ENCODE results near the gene EPB41.

EPB41 gene

DNA sequence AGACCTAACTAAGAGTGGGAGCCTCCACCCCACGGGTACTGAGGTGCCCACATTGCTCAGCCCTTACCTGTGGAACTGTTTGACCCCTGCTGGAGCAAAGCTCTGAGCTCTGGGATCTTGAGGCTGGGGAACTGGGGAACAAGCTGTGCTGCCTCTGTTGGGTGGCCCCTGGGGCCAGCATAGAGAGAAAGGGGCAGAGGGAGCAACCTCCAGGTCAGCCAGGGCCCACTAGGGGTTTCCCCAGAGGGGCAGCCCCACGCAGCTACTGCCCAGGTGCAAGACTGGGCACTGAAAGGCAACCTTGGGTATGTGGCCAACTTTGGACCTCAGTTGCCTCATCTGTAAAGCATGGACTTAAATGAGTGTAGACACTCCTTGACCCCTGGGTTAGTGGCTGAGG is 23.5 kb upstream of the EPB41 start:
- DNase-seq (ENCODE audit: low read depth), result no peak

- no peak for DNase-seq (ENCODE audit: low read depth)
Measured at GRCh38 chr1:28891256-28891655, 23.1 kb upstream of the EPB41 start.

GRCh38 chr1:28893403-28894102 is 20.8 kb upstream of the EPB41 start:
- DNase-seq (ENCODE audit: low read depth), result peak; percentile 19

DNA sequence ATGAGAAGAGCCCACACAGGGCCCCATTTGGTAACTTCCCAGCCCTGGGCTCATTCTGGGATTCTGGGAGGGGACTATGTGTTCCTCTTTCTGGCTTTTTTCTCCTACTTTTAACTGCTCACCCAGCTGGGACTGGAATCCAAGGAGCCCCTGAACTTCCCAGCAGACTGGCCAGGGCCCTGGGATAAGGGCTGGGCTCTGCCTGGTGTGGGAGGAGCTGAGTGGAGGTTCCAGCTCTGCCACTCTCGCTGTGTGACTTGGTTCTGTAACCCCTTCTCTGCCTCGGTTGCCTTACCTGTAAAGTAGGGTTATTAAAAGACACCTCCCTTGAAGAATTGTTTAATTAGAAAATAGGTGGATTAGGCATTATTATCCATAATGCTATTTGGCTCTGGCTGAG is 19.6 kb upstream of the EPB41 start:
- DNase-seq (ENCODE audit: low read depth), result no peak

DNA sequence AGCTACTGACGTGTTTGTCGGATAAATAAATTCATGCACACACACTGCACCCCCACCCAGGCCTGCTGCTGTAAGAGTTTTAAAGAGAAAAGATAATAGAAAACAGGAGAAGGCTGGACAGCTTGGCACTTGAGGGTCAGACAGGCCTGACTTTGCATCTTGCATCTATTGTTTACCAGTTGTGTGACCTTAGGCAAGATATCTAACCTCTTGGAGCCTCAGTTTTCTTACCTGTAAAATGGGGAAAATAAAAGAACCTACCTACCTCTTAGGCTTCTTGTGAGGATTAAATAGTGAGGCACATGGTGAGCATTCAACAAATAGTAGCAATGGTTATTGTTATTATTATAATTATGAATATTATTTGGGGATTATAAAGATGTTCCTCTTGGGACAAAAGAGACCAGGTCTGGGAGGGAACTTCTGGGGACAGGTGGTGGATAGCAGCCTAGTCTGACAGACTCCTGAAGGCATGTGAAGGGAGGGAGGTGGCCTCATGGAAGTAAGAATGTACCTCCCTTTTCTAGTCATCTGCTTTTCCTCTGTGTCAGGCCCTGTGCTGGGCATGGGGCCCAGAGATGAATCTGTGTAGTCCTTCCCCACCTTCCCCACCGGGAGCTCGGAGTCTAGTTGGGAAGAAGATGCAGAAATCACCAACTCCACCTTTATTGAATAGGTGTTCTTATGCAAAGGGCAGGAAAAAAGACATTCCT is 18.3 kb upstream of the EPB41 start:
- DNase-seq (ENCODE audit: low read depth), result no peak

DNA sequence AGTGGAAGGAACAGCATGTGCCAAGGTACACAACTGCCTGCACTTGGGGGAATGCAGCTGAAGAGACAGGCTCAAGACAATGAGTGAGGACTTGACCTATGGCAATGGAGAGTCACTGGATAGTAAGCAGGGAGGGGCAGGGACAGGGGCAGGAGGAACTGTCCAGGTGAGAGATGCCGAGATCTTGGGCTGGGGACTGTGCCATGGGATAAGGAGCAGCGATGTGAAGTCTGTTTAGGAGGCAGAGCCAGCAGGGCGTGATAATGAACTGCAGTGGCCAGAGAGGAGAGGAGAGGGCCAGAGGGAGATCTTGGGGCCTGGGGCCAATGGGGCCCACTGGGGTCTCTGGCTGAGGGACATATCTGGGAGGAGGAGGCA is 17.8 kb upstream of the EPB41 start:
- DNase-seq (ENCODE audit: low read depth), result no peak

GRCh38 chr1:28897789-28898188 is 16.6 kb upstream of the EPB41 start:
- DNase-seq (ENCODE audit: low read depth), result no peak

- no peak for DNase-seq (ENCODE audit: low read depth)
Measured at GRCh38 chr1:28898405-28898881, 15.9 kb upstream of the EPB41 start.

DNA sequence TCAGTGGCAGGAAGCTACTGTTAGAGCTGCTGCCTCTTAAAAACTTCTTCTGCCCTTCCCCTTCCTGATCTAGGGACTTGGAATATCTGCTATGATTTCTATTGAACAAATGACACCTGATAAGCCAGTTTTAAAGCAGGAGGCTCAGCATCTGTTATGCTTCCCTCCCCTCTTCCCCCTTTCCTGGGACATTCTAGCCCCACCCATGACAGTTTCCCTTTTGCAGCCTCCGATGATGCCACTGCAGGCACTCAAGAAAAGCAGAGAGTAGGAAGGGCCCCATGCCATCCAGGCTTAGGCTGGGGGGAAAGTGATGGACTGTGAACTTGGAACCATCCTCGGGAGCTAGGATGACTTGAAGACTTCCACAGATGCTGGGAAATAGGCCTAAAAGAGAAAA is 15.1 kb upstream of the EPB41 start:
- no peak for DNase-seq (ENCODE audit: low read depth)

DNA sequence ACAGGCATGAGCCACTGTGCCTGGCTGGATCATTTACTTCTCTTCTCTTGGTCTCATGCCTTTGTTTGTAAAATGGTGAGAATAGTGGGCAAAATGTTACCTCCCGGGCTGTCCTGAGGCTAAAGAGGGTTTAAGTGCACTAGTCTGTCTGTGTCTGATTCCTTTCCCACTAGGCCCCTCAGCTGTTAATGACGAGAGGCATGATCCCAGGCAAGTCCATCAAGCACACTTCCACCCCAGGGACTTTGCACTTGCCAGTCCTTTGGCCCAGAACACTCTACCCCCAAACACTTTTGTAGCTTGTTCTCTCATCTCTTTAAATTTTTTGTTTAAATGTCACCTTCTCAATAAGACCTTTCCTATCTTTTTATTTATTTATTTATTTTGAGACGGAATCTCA is 13.8 kb upstream of the EPB41 start:
- DNase-seq (ENCODE audit: low read depth), result no peak

- no peak for DNase-seq (ENCODE audit: low read depth)
Measured at GRCh38 chr1:28902738-28903137, 11.6 kb upstream of the EPB41 start.

- no peak for DNase-seq (ENCODE audit: low read depth)
Measured at GRCh38 chr1:28905921-28906666, 8.3 kb upstream of the EPB41 start.

GRCh38 chr1:28909198-28909597 is 5.2 kb upstream of the EPB41 start:
- no peak for DNase-seq (ENCODE audit: low read depth)

GRCh38 chr1:28910379-28911115 is 3.8 kb upstream of the EPB41 start:
- DNase-seq (ENCODE audit: low read depth), result no peak

GRCh38 chr1:28913786-28914227 is 562 bp upstream of the EPB41 start:
- no peak for DNase-seq (ENCODE audit: low read depth)

DNA sequence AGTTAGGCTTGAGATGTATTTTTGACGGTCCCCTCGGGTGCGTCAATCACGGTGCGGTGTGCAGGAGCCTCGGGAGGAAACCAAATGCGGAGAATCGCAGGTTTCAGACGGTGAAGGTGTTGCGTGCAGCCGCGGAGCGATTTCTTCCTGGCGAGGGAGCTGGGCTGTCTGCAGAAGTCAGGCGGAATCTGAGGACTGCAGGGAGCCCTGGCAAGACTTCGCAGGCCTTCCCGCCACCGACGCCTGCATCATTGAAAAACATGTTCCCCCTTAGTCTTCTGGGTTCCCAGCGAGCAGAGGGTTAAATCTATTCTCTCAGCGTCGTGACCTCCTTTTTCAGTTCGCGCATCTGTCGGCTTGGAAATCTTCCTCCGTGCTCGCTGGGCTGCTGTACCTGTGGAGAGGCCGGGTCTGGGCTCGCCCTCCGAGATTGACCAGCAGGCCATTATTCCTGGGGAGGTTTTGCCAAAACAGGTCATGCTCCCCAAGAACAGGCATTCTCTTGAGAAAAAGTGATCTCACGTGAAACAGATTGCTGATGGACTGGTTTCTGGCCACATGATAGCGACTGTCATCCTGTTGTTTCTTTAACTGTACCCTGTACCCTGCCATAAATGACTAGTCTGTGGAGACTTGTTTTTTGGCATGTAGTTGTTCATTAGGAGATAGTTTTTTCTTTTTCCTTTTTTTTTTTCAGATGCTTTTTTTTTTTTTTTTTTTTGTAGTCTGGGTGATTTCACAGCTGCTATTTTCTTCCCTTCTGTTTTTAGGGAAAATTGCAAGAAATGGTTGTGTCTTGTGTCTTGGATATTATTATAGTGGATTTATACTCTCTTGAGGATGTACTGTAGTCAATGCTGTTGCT is 894 bp downstream of the EPB41 start:
- no peak for DNase-seq (ENCODE audit: low read depth)

DNA sequence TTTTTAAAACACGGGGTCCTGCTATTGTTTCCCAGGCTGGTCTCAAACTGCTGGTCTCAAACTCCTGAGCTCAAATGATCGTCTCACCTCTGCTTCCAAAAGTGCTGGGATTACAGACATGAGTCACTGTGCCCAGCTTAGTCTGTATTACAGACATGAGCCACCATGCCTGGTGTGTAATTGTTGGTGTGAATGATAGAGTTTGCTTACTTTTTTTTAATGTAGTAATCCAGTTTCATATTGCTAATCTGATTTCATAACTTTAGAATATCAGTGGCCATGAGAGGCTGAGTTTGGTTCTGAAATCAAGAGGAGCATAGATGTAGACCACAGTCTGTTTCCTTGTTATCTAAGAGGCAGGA is 3.4 kb downstream of the EPB41 start:
- DNase-seq (ENCODE audit: low read depth), result no peak

DNA sequence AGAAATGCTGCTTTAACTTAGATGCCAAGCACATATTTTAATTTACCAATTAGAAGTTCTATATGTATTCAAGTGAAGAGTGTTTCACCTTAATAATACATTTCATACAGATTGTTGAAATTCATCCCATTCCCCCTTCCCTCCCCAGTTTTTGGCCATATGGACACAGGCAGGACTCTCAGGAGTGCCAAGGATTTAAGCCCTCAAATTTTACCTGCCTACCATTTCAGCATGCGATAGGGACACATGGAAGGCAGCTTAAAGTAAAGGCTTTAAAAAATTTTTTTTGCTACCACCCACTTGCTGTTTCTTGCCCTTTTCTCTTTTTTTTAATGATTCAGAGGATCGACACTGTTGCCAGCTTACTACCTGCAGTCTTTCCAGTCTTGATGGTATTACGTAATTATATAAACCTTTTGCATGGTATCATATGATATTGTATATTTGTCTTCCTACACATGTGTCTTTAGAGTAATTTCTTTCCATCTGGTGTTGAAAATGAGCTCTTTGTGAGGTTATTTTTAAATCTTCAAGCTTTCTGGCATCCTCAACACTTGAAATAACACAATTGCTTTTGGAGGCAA is 7.0 kb downstream of the EPB41 start:
- no peak for DNase-seq (ENCODE audit: low read depth)

DNA sequence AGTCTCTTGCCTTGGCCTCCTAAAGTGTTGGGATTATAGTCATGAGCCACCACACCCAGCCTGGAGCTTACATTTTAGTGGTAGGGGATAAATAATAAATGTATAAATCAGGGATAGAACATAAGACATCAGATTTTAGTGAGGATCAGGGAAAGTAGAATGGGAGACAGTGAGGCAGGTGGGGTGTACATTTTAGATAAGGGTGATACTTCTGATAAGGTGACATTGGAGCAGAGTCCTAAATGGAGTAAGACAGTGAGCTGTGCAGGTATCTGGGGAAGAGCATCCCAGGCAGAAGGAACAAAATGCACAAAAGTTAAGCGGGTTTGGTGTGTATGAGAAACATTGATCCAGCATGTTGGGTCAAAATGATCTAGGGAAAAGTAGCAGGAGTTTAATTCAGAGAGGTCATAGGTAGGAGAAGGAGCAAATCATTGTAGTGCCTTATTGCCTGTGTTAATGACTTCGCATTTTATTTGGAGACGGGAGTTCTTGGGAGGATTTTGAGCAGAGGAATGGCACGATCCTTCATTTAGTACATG is 11.1 kb downstream of the EPB41 start:
- DNase-seq (ENCODE audit: low read depth), result no peak

DNA sequence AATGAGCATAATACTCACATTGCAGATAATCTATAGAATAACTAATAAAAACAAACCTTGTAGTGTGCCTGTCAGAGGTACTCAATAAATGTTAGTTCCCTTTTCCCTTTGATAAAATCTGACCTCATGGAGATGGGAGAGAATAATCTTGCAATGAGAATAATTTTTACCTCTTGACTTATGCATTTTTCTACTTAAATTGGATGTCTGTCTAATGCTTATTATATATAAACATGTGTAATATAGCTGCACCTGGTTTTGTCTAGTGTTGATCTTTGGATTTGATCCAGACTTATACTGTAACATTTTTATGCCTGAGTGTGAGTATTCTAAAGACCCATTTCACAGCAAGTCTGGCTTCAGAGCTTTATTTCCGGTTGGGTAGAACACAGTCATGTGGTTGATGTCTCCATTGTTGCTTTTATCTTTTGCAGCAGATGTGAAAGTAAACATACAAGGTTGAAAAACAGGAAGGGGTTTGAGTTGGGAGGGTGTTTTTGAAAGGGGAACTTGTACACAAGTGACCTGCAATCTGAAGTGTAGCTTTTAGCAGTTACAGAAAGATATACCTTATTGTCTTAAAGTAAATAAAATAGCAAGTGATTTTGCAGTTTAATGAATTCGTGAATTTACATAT is 12.4 kb downstream of the EPB41 start:
- DNase-seq (ENCODE audit: low read depth), result no peak
